Fibroblast of the conjunctiva (primary cell): ENCODE data around the gene C1GALT1C1L.
"Not testable (repeated sequence)": the region's sequence is repeated elsewhere in the genome, so short reads cannot be mapped to it uniquely, and the experiment has no call there.

Experiments
- DNase-seq: peaks from one replicate; pipeline ENCODE4 v3.0.0-alpha.2; 2010; ENCODE audit warnings: low read depth

The C1GALT1C1L gene

DNA sequence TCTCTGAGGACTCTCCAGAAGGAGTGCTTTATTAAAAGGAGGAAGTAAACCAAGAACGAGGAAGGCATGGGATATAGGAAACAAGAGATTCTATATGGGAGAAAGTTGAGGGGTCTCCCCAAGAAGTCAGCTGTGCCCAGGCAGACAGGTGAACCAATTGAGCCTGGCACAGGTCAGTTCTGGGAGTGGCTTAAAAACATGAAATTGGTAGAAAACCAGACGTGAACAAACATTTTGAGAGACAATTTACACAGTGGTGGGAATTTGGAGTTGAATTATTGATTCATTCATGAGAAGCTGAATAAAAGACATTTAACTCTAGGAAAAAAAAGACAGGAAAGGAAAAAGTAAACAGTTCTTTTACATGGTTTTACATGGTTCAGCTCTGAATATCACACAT, 22.7 kb downstream of the C1GALT1C1L start:
- DNase-seq: no peak

DNA sequence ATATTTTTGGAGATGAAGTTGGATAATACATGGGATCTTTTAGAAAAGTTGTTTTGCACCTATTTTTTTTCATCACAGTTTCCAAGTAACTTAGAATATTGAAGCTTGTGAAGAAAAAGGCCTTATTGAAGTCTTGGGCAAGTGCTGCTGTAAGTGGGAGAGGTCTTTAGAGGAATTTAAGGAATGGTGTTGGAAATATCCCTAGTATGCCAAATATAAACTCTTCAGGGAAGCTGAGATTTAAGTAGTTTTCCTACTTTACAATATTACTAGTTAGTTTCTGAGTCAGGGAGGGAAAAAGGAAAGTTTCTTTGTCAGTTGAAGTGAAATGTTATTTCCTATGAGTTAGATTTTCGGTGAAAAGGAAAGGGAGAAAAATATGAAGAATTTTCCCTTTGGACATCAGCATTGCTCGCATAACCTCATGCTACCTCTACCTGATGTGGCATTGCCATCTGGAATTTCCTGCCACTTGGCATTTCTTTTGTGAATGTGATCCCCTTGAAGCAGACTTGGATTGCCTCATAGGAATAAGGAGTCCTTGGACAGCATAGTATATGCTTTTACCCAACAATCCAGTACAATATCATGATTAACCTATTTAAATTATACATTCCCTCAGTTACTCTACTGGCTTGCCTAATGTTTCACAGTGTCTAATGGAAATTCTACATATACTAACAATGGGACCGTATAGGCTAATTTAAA, 27.1 kb downstream of the C1GALT1C1L start:
- DNase-seq: no peak

DNA sequence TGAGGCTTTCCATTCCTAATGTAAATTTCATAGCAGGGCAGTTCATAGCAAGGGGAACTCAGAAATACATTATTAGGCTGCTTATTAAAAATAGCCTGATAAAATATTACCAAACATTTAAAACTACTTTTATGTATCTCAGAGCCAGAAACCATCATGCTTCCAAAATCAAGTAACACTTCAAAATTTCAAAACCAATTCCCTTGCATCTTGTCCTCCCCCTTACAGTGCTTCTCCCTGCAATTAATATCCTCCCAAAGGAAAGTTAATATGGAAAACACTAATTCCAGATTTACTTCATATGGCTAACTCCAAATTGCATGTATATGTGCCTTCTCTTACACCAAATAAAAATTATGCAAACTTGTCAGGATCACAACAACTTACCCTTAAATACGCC, 32.5 kb downstream of the C1GALT1C1L start:
- DNase-seq: no peak

DNA sequence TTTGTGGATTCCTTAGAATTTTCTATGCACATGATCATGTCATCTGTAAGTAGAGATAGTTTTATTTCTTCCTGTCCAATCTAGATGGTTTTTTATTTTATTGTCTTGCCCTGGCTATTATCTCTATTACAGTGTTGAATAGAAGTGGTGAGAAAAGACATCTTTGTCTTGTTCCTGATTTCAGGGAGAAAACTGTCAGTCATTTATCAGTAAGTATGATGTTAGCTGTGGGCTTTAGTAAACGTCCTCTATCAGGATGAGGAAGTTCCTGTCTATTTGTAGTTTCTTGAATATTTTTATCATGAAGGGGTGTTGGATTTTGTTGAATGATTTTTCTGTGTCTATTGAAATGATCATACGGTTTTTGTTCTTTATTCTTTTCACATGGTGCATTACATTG, 33.9 kb downstream of the C1GALT1C1L start:
- no peak for DNase-seq

DNA sequence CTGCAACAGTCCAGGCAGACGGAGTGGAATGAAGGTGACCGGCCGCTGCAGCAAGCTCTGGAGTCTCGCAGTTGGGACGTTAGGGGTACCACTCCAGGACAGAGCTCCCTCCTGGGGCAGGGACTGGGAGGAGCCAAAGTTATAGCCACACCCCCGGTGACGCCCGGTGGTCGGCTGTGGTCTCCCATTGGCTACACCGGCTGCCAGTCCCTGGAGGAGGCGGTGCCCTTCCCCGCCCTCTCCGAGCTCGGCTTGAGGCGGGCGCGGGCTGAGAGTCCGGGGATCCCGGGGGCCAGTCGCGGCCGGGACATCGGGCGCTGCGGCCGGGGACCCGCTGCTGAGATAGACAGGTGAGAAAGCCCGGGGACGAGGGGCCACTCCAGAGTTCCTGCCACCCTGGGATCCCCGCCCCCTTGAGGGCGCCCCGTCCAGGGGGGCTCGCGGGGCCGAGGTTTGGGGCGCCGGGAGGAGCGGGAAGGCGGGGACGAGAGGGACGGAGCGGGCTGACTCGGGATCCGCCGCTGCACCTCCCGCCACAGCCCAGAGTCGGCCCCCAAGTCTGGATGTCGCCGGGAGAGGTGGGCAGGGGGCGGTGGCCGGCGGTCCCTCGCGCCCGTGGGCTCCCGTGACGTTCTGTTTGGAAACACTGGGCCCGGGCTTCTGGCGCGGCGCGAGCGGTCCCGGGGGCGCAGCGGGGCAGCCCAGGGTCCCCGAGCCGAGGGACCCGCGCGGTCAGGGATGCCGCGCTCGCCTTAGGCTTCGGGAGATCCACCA, 39.0 kb downstream of the C1GALT1C1L start, which contains the start of gene PLEKHH2:
Gene PLEKHH2, plus strand, starts transcription at position 231 of the 774 bp plus-strand sequence. CDS start 7,414 bp downstream, outside the sequence.
- peak; percentile 73 for DNase-seq

DNA sequence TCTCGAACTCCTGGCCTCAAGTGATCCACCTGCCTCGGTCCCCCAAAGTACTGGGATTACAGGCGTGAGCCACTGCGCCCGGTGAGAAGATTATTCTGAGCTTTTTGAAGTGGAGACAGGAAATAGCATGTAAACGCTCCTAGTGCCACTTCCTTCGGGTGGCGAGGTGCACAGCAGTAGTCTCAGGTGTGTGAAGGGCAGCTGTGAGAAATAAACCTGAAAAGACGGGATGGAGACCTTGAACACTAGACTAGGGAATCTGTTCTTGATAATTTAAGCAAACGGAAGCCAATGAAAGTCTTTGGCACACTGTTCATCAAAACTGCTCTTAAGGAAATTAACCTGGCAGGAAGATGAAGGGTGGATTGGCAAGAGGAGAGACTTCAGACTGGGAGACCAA, 39.6 kb downstream of the C1GALT1C1L start:
- no peak for DNase-seq

DNA sequence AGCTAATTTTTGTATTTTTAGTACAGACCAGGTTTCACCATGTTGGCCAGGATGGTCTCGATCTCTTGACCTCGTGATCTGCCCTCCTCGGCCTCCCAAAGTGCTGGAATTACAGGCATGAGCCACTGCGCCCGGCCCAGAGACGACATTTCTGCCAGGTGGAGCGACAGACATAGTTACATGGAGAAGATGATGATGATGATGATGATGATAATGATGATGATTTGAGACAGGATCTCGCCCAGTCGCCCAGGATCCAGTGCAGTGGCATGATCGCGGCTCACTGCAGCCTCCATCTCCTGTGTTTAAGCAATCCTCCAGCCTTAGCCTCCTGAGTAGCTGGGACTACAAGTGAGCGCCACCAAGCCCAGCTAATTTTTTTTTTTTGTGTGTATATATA, 40.1 kb downstream of the C1GALT1C1L start:
- DNase-seq: not testable (repeated sequence)

DNA sequence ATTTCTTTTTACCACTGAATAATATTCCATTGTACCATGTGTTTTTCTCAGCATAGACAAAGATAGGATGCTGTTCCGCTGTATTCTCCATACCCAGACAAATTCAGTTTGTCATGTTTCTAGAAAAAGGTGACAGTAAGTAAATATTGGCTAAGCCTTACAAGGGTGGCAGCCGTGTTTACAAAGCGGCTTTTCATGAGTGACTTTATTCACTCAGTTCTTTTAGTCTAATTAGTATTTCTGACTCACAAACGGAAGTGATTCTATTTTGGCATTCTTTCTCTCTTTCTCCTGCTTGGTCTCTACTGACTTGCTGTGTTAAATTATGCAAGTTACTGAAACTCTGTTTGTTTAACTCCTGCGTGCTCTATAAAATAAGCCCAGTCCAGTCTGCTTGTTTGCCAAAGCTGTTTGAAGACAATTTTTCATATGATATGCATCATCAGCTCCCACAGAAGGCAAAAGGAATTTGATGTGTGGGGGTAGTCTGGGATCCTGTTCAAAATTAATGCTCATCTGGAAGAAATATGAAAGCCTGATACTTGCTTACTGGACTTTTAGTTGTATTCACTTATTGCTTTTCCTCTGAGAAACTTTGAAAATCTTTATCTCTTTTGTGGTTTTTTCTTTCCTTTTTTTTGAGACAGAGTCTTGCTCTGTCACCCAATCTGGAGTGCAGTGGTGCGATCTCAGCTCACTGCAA, 41.5 kb downstream of the C1GALT1C1L start:
- peak; percentile 83 for DNase-seq

DNA sequence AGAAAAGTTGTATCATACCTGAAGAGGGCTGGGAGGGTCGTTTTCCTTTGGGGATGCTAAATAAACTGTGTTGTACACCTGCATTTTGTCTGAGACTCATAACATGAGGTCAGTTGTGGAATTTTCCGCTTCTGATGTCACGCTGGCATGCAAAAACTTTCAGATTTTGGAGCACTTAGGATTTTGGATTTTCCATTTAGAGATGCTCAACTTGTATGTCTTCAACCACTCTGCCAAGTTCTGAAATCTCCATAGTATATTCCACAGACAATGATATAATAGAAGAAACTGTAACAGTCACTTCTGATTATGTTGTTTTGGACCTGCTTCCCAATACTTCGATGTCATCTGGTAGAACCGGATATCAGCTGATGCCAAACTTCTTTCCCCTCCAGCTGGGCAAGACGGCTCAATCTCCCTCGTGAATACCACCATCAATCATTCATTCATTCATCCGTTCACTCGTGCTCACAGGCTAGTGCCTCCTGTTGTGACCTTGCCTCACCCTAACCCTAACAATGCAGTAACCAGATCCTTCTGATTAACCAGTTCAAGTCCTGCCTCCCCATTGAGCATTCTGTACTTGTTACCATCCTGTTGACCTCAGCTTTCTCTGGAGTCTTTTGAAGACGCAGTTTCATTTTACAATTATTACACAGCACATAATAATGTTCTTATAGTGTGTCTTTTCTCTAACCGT, 44.5 kb downstream of the C1GALT1C1L start:
- no peak for DNase-seq
